K562 (cell line): ENCODE data around the gene GHDC. TPM values are rescaled to one million over a fixed set of nuclear protein-coding genes. Genes with fewer than 3 reads are reported as not detected.
A peak's percentile ranks its signal among the peaks of the same experiment; 100 is the strongest.

Source experiments
- ARNT ChIP-seq, 2 experiments: fragments of 450-650 bp; IDR thresholded peaks; 2 replicates each; pipeline ENCODE4 v1.6.1; 2016; ENCODE audit warnings: mild to moderate bottlenecking in 1 of 2
- ATF7 ChIP-seq: fragments of 450-650 bp; IDR thresholded peaks from 2 replicates; pipeline ENCODE4 v1.7.1; 2014; ENCODE audit warnings: mild to moderate bottlenecking, moderate library complexity
- E2F3 ChIP-seq: fragments of 250-450 bp; sonication (Bioruptor Pico); IDR thresholded peaks from 2 replicates; pipeline ENCODE4 v1.4.0; 2020; ENCODE audit warnings: mild to moderate bottlenecking
- ELF1 ChIP-seq: fragments of 200-800 bp; sonication (Bioruptor generic); IDR thresholded peaks from 2 replicates; pipeline ENCODE4 v1.6.1; 2016; ENCODE audit warnings: missing genetic modification characterization, missing compliant biosample characterization
- HCFC1 ChIP-seq: IDR thresholded peaks from 2 replicates; pipeline ENCODE4 v1.6.1; 2012; ENCODE audit warnings: low read depth, low read length, improper control_type of control experiment
- ILK ChIP-seq: fragments of 450-650 bp; IDR thresholded peaks from 2 replicates; pipeline ENCODE4 v1.6.1; 2016; ENCODE audit warnings: missing genetic modification characterization, low read depth, mild to moderate bottlenecking, missing compliant biosample characterization, moderate library complexity, borderline replicate concordance
- JUN ChIP-seq, 2 experiments: sonication (generic) in 1 of 2; formaldehyde crosslinking in 1 of 2; IDR thresholded peaks; 2 replicates each; pipeline versions ENCODE4 v1.6.1 to v1.8.0; 2012 to 2022; ENCODE audit warnings: borderline replicate concordance in 2 of 2, mild to moderate bottlenecking in 2 of 2, improper control_type of control experiment in 1 of 2, low read depth in 1 of 2, low read length in 1 of 2, missing genetic modification reagents in 1 of 2
- MTA1 ChIP-seq: fragments of 450-650 bp; IDR thresholded peaks from 2 replicates; pipeline ENCODE4 v1.6.1; 2017; ENCODE audit warnings: borderline replicate concordance
- PHF20 ChIP-seq: fragments of 450-650 bp; IDR thresholded peaks from 2 replicates; pipeline ENCODE4 v1.6.1; 2018; ENCODE audit not compliant: partially characterized antibody
- PRPF4 ChIP-seq: fragments of 200-400 bp; formaldehyde crosslinking; IDR thresholded peaks from one replicate; pipeline ENCODE4 v1.6.1; 2017; ENCODE audit warnings: low read length, low read depth, mild to moderate bottlenecking; ENCODE audit not compliant: insufficient read depth, poor library complexity, severe bottlenecking
- SIN3B ChIP-seq: fragments of 450-650 bp; IDR thresholded peaks from 2 replicates; pipeline ENCODE4 v1.6.1; 2017; ENCODE audit warnings: low read depth, mild to moderate bottlenecking, moderate library complexity
- SMARCE1 ChIP-seq: fragments of 450-650 bp; IDR thresholded peaks from 2 replicates; pipeline ENCODE4 v1.7.1; 2016; ENCODE audit warnings: mild to moderate bottlenecking
- TAF9B ChIP-seq: fragments of 450-650 bp; IDR thresholded peaks from 2 replicates; pipeline ENCODE4 v1.6.1; 2018; ENCODE audit warnings: mild to moderate bottlenecking; ENCODE audit not compliant: partially characterized antibody
- ZFPM2 ChIP-seq: fragments of 250-450 bp; sonication (Bioruptor Pico); IDR thresholded peaks from 2 replicates; pipeline ENCODE4 v1.5.1; 2022; ENCODE audit warnings: mild to moderate bottlenecking
- ZNF212 ChIP-seq: fragments of 450-650 bp; formaldehyde crosslinking; IDR thresholded peaks from 2 replicates; pipeline ENCODE4 v1.4.0; 2020; ENCODE audit warnings: mild to moderate bottlenecking
- ZNF316 ChIP-seq: fragments of 450-650 bp; IDR thresholded peaks from 2 replicates; pipeline ENCODE4 v1.6.1; 2016
- ZNF354B ChIP-seq: fragments of 250-450 bp; sonication (Bioruptor Pico); IDR thresholded peaks from 2 replicates; pipeline ENCODE4 v1.4.0; 2020
- polyA plus RNA-seq, 8 experiments: library from polyadenylated mRNA; depleted of rRNA in 4 of 8; stranded (reverse) in 5 of 8; unstranded in 3 of 8; fragments of >200 nt; fragmentation: Nextera tagmentation in 2 of 8; fragmentation: Illumina TruSeq in 1 of 8; extraction: Ambion mirVana in 2 of 8; extraction: Trizol in 1 of 8; gene quantifications; 2 replicates each; pipeline versions ENCODE4 v1.2.1 to v1.2.3, GENCODE V29; 2011 to 2014; ENCODE audit warnings: inconsistent platforms in 1 of 8, missing spikeins in 1 of 8
- total RNA-seq, 7 experiments: library from RNA; depleted of rRNA in 6 of 7; stranded (reverse); fragments of >200 nt in 6 of 7; fragmentation: Illumina TruSeq in 2 of 7; extraction: Trizol in 2 of 7; gene quantifications; 2 replicates each; pipeline versions ENCODE4 v1.2.1 to v1.2.3, GENCODE V29; 2011 to 2021; ENCODE audit warnings: low replicate concordance in 1 of 7
- TF ChIP-seq, protein P1 (sequence below): fragments of 450-650 bp; IDR thresholded peaks from 2 replicates; pipeline ENCODE4 v1.6.1; 2017; ENCODE audit warnings: mild to moderate bottlenecking, moderate library complexity
- TF ChIP-seq, protein P2 (sequence below): sonication (generic); formaldehyde crosslinking; IDR thresholded peaks from 2 replicates; pipeline ENCODE4 v1.8.1; 2023; ENCODE audit warnings: mild to moderate bottlenecking, missing genetic modification reagents

Gene GHDC
- total and polyA plus RNA-seq, 9 of the 15 experiments (the other 6 are each of a cell fraction or from before 2014, with no cell fraction given), result 0.65 to 23.2 (median 11.2) TPM

DNA sequence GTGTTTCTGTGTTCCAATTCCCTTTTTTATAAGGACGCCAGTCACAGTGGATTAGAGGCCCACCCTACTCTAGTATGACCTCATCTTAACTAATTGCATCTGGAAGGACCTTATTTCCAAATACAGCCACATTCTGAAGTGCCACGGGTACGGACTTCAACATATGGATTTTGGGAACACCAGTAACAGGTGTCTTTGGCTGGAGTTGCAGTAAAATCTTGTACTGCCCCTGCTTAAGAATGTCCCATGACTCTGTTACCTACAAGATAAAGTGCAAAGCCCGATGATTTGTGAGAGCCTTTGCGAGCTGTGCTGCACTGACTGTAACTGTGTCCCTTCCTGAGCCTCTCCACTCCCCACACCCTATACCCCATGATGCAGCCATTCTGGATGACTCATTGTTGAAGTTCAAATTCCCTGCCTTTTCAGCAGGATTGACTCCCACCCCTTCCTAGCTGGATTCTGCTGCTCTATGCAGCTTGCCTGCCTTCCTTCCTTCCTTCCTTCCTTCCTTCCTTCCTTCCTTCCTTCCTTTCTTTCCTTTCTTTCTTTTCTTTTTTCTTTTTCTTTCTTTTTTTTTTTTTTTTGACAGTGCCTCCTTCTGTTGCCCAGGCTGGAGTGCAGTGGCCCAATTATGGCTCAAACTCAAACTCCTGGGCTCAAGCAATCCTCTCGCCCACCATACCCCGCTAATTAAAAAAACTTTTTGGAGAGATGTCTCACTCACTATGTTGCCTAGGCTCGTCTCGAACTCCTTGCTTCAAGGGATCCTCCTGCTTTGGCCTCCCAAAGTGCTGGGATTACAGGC, 11.2 kb downstream of the GHDC start (continued):
- TF ChIP-seq ZNF316, result peak; percentile 71; the same call in 1 of the 2 replicates
- TF ChIP-seq E2F3 (CRISPR knock-in tag), result no peak
- no peak for TF ChIP-seq SIN3B
- TF ChIP-seq PHF20, result peak; percentile 46
- no peak for TF ChIP-seq TAF9B
- 0 out of 2 replicates have a peak, but pooled peaks have one; percentile 14 for TF ChIP-seq ELF1
- peak; percentile 89 for TF ChIP-seq SMARCE1
- TF ChIP-seq, protein P1, sequence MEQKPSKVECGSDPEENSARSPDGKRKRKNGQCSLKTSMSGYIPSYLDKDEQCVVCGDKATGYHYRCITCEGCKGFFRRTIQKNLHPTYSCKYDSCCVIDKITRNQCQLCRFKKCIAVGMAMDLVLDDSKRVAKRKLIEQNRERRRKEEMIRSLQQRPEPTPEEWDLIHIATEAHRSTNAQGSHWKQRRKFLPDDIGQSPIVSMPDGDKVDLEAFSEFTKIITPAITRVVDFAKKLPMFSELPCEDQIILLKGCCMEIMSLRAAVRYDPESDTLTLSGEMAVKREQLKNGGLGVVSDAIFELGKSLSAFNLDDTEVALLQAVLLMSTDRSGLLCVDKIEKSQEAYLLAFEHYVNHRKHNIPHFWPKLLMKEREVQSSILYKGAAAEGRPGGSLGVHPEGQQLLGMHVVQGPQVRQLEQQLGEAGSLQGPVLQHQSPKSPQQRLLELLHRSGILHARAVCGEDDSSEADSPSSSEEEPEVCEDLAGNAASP, result no peak
- TF ChIP-seq ARNT (IDR thresholded peaks at IDR 0.05), result peak; percentile 64 to 84; a peak in 3 of 4 replicates
- 0 out of 2 replicates have a peak, but pooled peaks have one; percentile 2 for TF ChIP-seq HCFC1
- TF ChIP-seq ZNF212 (CRISPR knock-in tag), result no peak
- peak; percentile 46 for TF ChIP-seq MTA1
- no peak for TF ChIP-seq ILK
- TF ChIP-seq PRPF4, result no peak
- TF ChIP-seq, protein P2, sequence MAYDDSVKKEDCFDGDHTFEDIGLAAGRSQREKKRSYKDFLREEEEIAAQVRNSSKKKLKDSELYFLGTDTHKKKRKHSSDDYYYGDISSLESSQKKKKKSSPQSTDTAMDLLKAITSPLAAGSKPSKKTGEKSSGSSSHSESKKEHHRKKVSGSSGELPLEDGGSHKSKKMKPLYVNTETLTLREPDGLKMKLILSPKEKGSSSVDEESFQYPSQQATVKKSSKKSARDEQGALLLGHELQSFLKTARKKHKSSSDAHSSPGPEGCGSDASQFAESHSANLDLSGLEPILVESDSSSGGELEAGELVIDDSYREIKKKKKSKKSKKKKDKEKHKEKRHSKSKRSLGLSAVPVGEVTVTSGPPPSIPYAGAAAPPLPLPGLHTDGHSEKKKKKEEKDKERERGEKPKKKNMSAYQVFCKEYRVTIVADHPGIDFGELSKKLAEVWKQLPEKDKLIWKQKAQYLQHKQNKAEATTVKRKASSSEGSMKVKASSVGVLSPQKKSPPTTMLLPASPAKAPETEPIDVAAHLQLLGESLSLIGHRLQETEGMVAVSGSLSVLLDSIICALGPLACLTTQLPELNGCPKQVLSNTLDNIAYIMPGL (CRISPR knock-in tag), result no peak
- peak; percentile 73; the same call in 1 of the 2 replicates for TF ChIP-seq JUN (IDR thresholded peaks at IDR 0.05; ENCODE audit: borderline replicate concordance, low read depth, low read length)
- no peak for TF ChIP-seq JUN (CRISPR knock-in tag; IDR thresholded peaks at IDR 0.05; ENCODE audit: borderline replicate concordance)
- no peak for TF ChIP-seq ZNF354B (CRISPR knock-in tag)
- TF ChIP-seq ZFPM2 (CRISPR knock-in tag), result no peak
- peak; percentile 46; the same call in 1 of the 2 replicates for TF ChIP-seq ATF7
